Uterus (tissue), 4 donors: ENCODE data around the gene TPP2. TPM values are rescaled to one million over a fixed set of nuclear protein-coding genes. Genes with fewer than 3 reads are reported as not detected.

Experiments used
- DNase-seq, 2 donors: peaks; one replicate each; pipeline ENCODE4 v3.0.0-alpha.2; 2019 to 2020
- H3K27ac ChIP-seq, 2 donors: fragments of 200-600 bp; sonication (generic); 1 replicate in 1 of 2; 2 replicates in 1 of 2; pipeline ENCODE4 v1.5.1; 2016 to 2018
- H3K27me3 ChIP-seq, 2 donors: fragments of 200-600 bp; sonication (generic); one replicate each; pipeline ENCODE4 v1.5.1; 2018 to 2019; ENCODE audit warnings: control low read depth in 1 of 2
- H3K36me3 ChIP-seq, 2 donors: fragments of 200-600 bp; sonication (generic); one replicate each; pipeline ENCODE4 v1.5.1; 2019; ENCODE audit warnings: control low read depth in 1 of 2
- H3K4me1 ChIP-seq, 2 donors: fragments of 200-600 bp; sonication (generic); one replicate each; pipeline ENCODE4 v1.5.1; 2018 to 2019; ENCODE audit warnings: control low read depth in 1 of 2
- H3K4me3 ChIP-seq, 2 donors: fragments of 200-600 bp; sonication (generic); 1 replicate in 1 of 2; 2 replicates in 1 of 2; pipeline ENCODE4 v1.5.1; 2018 to 2019; ENCODE audit warnings: mild to moderate bottlenecking in 1 of 2
- H3K9me3 ChIP-seq, 2 donors: fragments of 200-600 bp; sonication (generic); one replicate each; pipeline ENCODE4 v1.5.1; 2019; ENCODE audit warnings: control low read depth in 1 of 2
- CTCF ChIP-seq, 4 experiments: fragments of 200-600 bp in 2 of 4; fragments of 450-650 bp in 2 of 4; sonication (generic) in 2 of 4; IDR thresholded peaks; one replicate each; pipeline ENCODE4 v1.5.1; 2016 to 2019; ENCODE audit warnings: antibody characterized with exemption in 4 of 4, mild to moderate bottlenecking in 2 of 4, moderate library complexity in 1 of 4
- POLR2A ChIP-seq, 2 donors: fragments of 450-650 bp; IDR thresholded peaks; one replicate each; pipeline ENCODE4 v1.6.1; 2016; ENCODE audit warnings: antibody characterized with exemption in 2 of 2, mild to moderate bottlenecking in 1 of 2, moderate library complexity in 1 of 2
- intact Hi-C: fragments of 100-400 bp; cut with DNase I; formaldehyde crosslinking; loops from one replicate; pipeline ENCODE4 v1.15.1; 2023; ENCODE audit warnings: low total_unique reads
- total RNA-seq, 4 donors: library from RNA; depleted of rRNA in 3 of 4; stranded (reverse); fragments of >200 nt in 3 of 4; gene quantifications; one replicate each; pipeline versions ENCODE4 v1.1.0 to v1.2.4, GENCODE V29; 2014 to 2023
- donor health status: DM: yes; HTN: yes; CAD: no.

The TPP2 gene
- total RNA-seq, 4 donors from 2014 or later = 42.1 to 83.5 (median 48.7) TPM

- no peak for TF ChIP-seq POLR2A (IDR thresholded peaks at IDR 0.05)
- TF ChIP-seq CTCF (IDR thresholded peaks at IDR 0.05) = no peak
- Histone ChIP-seq H3K9me3 (no peaks in the 10 kb centered on the region), H3K4me3 (no peak overlapping the region), H3K27ac (no peak overlapping the region), H3K36me3 (no peaks in the 10 kb centered on the region), H3K27me3 (no peaks in the 10 kb centered on the region), H3K4me1 (no peaks in the 10 kb centered on the region)
- DNase-seq = no peak
- intact Hi-C loops = no loop called here
These were observed 129.6 kb downstream of the TPP2 start for GRCh38 chr13:102726430-102726829.

Other genes with a start within 250 kb of the TPP2 start
- gene FGF14, start 194.9 kb upstream of the TPP2 start, total RNA-seq = under 1 TPM in 3 of 4 donors, not detected in 1; under 0.01 to 0.98 (median 0.62) TPM
- under 1 TPM in 1 of 4 donors, not detected in 3; 0.41 TPM for gene METTL21C, start 98.1 kb downstream of the TPP2 start, total RNA-seq
- 10 to 100 TPM; 11.2 to 20.5 (median 14.7) TPM for gene TEX30, start 176.8 kb downstream of the TPP2 start, total RNA-seq
- gene POGLUT2, start 202.0 kb downstream of the TPP2 start, total RNA-seq = 10 to 100 TPM in 2 of 4 donors, 1 to 10 TPM in 2; 3.5 to 40.3 (median 17.2) TPM
- 10 to 100 TPM in 2 of 4 donors, 1 to 10 TPM in 2; 5.0 to 55.9 (median 18.0) TPM for gene BIVM, start 202.1 kb downstream of the TPP2 start, total RNA-seq
- gene ERCC5, start 249.0 kb downstream of the TPP2 start, total RNA-seq = 100 to 1,000 TPM in 1 of 4 donors, 10 to 100 TPM in 3; 43.7 to 134 (median 76.4) TPM